Astrocyte (in vitro differentiated cells and primary cell): ENCODE results near the gene KIFC1.

Experiments
- EZH2 ChIP-seq: IDR thresholded peaks from 2 replicates; pipeline ENCODE4 v1.6.1; 2012; ENCODE audit warnings: mild to moderate bottlenecking, low read length, inconsistent platforms; ENCODE audit not compliant: insufficient read depth
- TF ChIP-seq, protein P1 (sequence below): IDR thresholded peaks from 2 replicates; pipeline ENCODE4 v1.5.1; 2011; ENCODE audit warnings: low read depth, mild to moderate bottlenecking, inconsistent platforms, low read length, moderate library complexity; ENCODE audit not compliant: insufficient read depth

DNA sequence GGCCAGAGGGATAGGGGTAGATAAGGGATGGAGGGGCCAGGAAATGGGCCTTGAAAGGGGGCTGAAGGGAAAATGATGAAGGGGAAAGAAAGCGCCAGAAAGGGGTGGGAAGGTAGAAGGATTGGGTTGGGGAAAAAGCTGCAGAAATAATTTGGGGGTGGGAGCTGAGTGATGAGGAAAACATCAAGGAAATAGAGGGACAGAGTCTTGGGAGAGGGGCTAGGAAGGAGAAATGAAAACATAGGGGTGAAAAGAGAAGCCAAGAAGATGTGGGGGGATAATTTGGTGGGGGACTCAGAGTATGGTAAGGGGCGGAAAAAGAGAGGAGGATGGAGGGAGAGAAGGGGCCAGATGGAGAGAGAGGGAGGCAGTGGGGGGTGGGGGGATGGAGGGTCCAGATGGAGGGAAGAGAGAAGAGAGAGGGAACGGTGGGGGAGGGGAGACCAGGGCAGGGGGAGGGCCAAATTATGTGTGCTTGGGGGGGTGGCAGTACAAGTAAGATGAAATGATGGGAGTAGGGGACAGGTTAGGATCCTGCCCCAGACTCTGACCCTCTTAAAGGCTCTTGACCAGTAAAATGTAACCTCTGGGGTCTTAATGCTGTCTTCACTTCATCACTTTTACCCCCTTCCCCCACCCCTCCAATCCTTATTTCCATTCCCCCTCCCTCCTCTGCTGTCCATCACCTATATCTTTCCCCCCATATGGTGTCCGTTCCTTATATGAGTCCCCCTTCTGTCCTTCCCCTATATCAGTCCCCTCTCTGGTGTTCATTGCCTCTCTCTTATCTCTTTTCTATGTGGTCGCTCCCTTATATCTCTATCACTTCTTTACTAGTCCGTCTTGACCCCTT lies 29.1 kb downstream of the KIFC1 start:
- TF ChIP-seq, protein P1, sequence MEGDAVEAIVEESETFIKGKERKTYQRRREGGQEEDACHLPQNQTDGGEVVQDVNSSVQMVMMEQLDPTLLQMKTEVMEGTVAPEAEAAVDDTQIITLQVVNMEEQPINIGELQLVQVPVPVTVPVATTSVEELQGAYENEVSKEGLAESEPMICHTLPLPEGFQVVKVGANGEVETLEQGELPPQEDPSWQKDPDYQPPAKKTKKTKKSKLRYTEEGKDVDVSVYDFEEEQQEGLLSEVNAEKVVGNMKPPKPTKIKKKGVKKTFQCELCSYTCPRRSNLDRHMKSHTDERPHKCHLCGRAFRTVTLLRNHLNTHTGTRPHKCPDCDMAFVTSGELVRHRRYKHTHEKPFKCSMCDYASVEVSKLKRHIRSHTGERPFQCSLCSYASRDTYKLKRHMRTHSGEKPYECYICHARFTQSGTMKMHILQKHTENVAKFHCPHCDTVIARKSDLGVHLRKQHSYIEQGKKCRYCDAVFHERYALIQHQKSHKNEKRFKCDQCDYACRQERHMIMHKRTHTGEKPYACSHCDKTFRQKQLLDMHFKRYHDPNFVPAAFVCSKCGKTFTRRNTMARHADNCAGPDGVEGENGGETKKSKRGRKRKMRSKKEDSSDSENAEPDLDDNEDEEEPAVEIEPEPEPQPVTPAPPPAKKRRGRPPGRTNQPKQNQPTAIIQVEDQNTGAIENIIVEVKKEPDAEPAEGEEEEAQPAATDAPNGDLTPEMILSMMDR = no peak
- TF ChIP-seq EZH2 = no peak
